Esophagus squamous epithelium (tissue), 4 donors: Measurements from ENCODE around the gene SPEN.

Source experiments
- CTCF ChIP-seq, 6 experiments: fragments of 450-650 bp in 4 of 6; fragments of 200-600 bp in 2 of 6; sonication (generic) in 2 of 6; IDR thresholded peaks; one replicate each; pipeline ENCODE4 v1.5.1; 2016 to 2019; ENCODE audit warnings: antibody characterized with exemption in 6 of 6, mild to moderate bottlenecking in 4 of 6, moderate library complexity in 4 of 6
- POLR2A ChIP-seq, 4 donors: fragments of 450-650 bp; IDR thresholded peaks; one replicate each; pipeline ENCODE4 v1.6.1; 2017; ENCODE audit warnings: antibody characterized with exemption in 4 of 4, mild to moderate bottlenecking in 4 of 4, moderate library complexity in 3 of 4

GRCh38 chr1:15973772-15974171 is 126.3 kb downstream of the SPEN start:
- TF ChIP-seq CTCF (IDR thresholded peaks at IDR 0.05) (no peak), POLR2A (IDR thresholded peaks at IDR 0.05) (no peak)
